CD4-positive, CD25-positive, alpha-beta regulatory T cell (primary cell): Measurements from ENCODE around the gene DENND4A. TPM values are rescaled to one million over a fixed set of nuclear protein-coding genes. Genes with fewer than 3 reads are reported as not detected.
A peak's percentile ranks its signal among the peaks of the same experiment; 100 is the strongest.

Source experiments
- ATAC-seq, 2 donors: fragments of 150-1000 bp; cut with Tn5 transposase; one replicate each; pipeline ENCODE4 v1.10.0; 2021; ENCODE audit warnings: low read depth in 2 of 2, moderate number of reproducible peaks in 2 of 2, moderate library complexity in 1 of 2
- DNase-seq, 3 donors: peaks; one replicate each; pipeline versions ENCODE4 v3.0.0 to v3.0.0-alpha.2; 2012 to 2022; ENCODE audit warnings: mixed read lengths in 1 of 3
- H3K27ac ChIP-seq: one replicate; pipeline ENCODE4 v1.7.0; 2013; ENCODE audit warnings: mild to moderate bottlenecking, low read length; ENCODE audit not compliant: insufficient read depth, poor library complexity, severe bottlenecking
- H3K27me3 ChIP-seq: one replicate; pipeline ENCODE4 v1.7.0; 2013; ENCODE audit warnings: low read length; ENCODE audit not compliant: control insufficient read depth, insufficient read depth
- H3K36me3 ChIP-seq: one replicate; pipeline ENCODE4 v1.7.0; 2013; ENCODE audit warnings: mild to moderate bottlenecking, low read length, moderate library complexity; ENCODE audit not compliant: control insufficient read depth, insufficient read depth
- H3K4me1 ChIP-seq: 2 replicates; pipeline ENCODE4 v1.7.0; 2013; ENCODE audit warnings: mild to moderate bottlenecking, low read length; ENCODE audit not compliant: insufficient read depth, control insufficient read depth, poor library complexity, severe bottlenecking
- H3K4me3 ChIP-seq: one replicate; pipeline ENCODE4 v1.7.0; 2013; ENCODE audit warnings: low read depth, mild to moderate bottlenecking, low read length, moderate library complexity
- H3K9me3 ChIP-seq, 2 experiments: 1 replicate in 1 of 2; 2 replicates in 1 of 2; pipeline ENCODE4 v1.7.0; 2013; ENCODE audit warnings: low read length in 2 of 2, mild to moderate bottlenecking in 1 of 2, moderate library complexity in 1 of 2; ENCODE audit not compliant: control insufficient read depth in 2 of 2
- H3K27ac Mint-ChIP-seq, 3 donors: one replicate each; pipeline ENCODE4 v1.8.0; 2020 to 2022; ENCODE audit warnings: mild to moderate bottlenecking in 3 of 3, mixed read lengths in 3 of 3, moderate library complexity in 2 of 3
- H3K27me3 Mint-ChIP-seq: one replicate; pipeline ENCODE4 v1.8.0; 2022; ENCODE audit warnings: mild to moderate bottlenecking, mixed read lengths
- H3K36me3 Mint-ChIP-seq: one replicate; pipeline ENCODE4 v1.8.0; 2020; ENCODE audit warnings: mixed read lengths
- H3K4me1 Mint-ChIP-seq, 4 donors: one replicate each; pipeline ENCODE4 v1.8.0; 2020 to 2022; ENCODE audit warnings: mixed read lengths in 4 of 4, mild to moderate bottlenecking in 1 of 4
- H3K4me3 Mint-ChIP-seq, 4 donors: one replicate each; pipeline ENCODE4 v1.8.0; 2020 to 2022; ENCODE audit warnings: mild to moderate bottlenecking in 4 of 4, mixed read lengths in 4 of 4, moderate library complexity in 3 of 4
- H3K9me3 Mint-ChIP-seq, 7 donors: one replicate each; pipeline ENCODE4 v1.8.0; 2020 to 2022; ENCODE audit warnings: mixed read lengths in 7 of 7, mild to moderate bottlenecking in 3 of 7, moderate library complexity in 2 of 7
- polyA plus RNA-seq, 4 donors: library from polyadenylated mRNA; unstranded; fragments of 300-500 nt; fragmentation: Illumina TruSeq; gene quantifications; one replicate each; pipeline ENCODE4 v1.2.3, GENCODE V29; 2021
- total RNA-seq: library from RNA; stranded (reverse); gene quantifications from one replicate; pipeline ENCODE4 v1.2.3, GENCODE V29; 2022

Gene DENND4A
- total and polyA plus RNA-seq, 5 donors from 2014 or later = 9.6 to 88.4 (median 12.9) TPM

DNA sequence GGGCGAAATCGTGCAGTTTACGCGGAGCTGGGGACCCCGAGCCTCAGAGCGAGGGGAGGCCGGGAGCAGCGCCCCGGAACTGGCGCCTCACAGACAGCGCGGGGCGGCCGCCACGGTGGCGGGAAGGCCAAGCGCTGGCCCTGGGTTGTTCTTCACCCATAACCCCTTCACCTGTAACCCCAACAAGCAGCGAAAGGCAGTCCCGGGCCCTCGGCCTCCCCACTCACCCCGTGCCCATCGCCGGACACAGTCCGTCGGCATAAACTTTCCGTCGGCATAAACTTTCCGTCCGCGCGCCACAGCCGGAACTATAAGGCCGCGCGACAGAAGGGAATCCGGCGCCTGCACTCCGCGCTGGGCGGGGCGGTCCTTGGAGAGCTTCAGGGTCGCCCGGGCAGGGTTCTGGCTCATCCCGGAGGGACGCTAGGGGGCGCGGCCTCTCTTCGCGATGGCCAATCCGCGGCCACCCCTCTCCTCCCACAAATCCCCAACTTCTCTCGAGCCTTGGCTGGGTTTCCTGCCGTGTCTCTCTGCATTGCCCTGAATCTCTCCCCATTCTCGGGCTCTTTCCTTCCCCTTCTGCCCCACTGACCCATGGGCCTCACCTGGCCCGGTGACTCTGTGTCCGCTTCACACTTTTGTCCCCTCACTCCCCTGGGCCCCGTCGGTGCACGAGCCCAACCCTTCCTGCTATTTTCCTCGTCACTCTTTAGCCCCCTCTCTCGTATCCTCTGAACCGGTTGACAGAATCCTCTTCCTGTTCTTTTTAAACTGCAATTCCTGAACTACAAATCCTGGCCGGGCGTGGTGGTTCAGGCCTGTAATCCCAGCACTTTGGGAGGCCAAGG, 181.0 kb downstream of the DENND4A start, which contains the start of gene INTS14:
TSS of gene INTS14 (minus strand) at position 261 of the 848 bp plus-strand sequence. CDS start 3,751 bp downstream, outside the sequence.
- Histone ChIP-seq H3K27ac (peak within 1 kb of the TSS; percentile 87), H3K36me3 (no peaks in the 10 kb centered on the region), H3K4me1 (peaks cover 20% of the 10 kb centered on the region), H3K9me3 (no peaks in the 10 kb centered on the region), H3K27me3 (no peaks in the 10 kb centered on the region), H3K4me3 (peak within 1 kb of the TSS; percentile 88)
- Mint-ChIP-seq H3K4me1 (peaks cover 20 to 55% (median 35%) of the 10 kb centered on the region in 4 donors), H3K4me3 (peak within 1 kb of the TSS; percentile 97 to 99 (median 98)), H3K27ac (peak within 1 kb of the TSS; percentile 99), H3K9me3 (no peaks in the 10 kb centered on the region), H3K27me3 (no peaks in the 10 kb centered on the region), H3K36me3 (peaks cover 3% of the 10 kb centered on the region)
- peak; percentile 95 to 96 for ATAC-seq
- DNase-seq = peak; percentile 80 to 95 (median 85)

Other genes with a start within 250 kb of the DENND4A start
- 22.7 TPM for gene INTS14, start 181.2 kb downstream of the DENND4A start, total RNA-seq
- gene INTS14, start 181.2 kb downstream of the DENND4A start, polyA plus RNA-seq = 10 to 100 TPM; 28.2 to 40.6 (median 33.2) TPM
- gene SLC24A1, start 170.4 kb downstream of the DENND4A start, total RNA-seq = 5.2 TPM
- gene SLC24A1, start 170.4 kb downstream of the DENND4A start, polyA plus RNA-seq = 1 to 10 TPM; 1.5 to 3.8 (median 2.0) TPM
- 115 TPM for gene RAB11A, start 77.2 kb upstream of the DENND4A start, total RNA-seq
- 100 to 1,000 TPM; 229 to 330 (median 265) TPM for gene RAB11A, start 77.2 kb upstream of the DENND4A start, polyA plus RNA-seq